Nephron progenitor cell (in vitro differentiated cells): ENCODE measurements around the gene JAZF1.

Experiments used
- DNase-seq: peaks from one replicate; pipeline ENCODE4 v3.0.0; 2021
- H3K27ac Mint-ChIP-seq: 2 replicates; pipeline ENCODE4 v1.8.0; 2021; ENCODE audit warnings: mild to moderate bottlenecking, moderate library complexity, mixed read lengths
- H3K27me3 Mint-ChIP-seq: 2 replicates; pipeline ENCODE4 v1.8.0; 2021; ENCODE audit warnings: mild to moderate bottlenecking, low read depth, mixed read lengths; ENCODE audit not compliant: poor library complexity
- H3K36me3 Mint-ChIP-seq: 2 replicates; pipeline ENCODE4 v1.8.0; 2021; ENCODE audit warnings: low read depth, mixed read lengths
- H3K4me1 Mint-ChIP-seq: 2 replicates; pipeline ENCODE4 v1.8.0; 2021; ENCODE audit warnings: mixed read lengths
- H3K4me3 Mint-ChIP-seq: 2 replicates; pipeline ENCODE4 v1.8.0; 2021; ENCODE audit warnings: mild to moderate bottlenecking, moderate library complexity, mixed read lengths
- H3K9me3 Mint-ChIP-seq: 2 replicates; pipeline ENCODE4 v1.8.0; 2021; ENCODE audit warnings: mild to moderate bottlenecking, moderate library complexity, mixed read lengths
- TF ChIP-seq, protein P1 (sequence below): fragments of 200-600 bp; sonication (generic); IDR thresholded peaks from 2 replicates; pipeline ENCODE4 v1.5.0; 2021; ENCODE audit warnings: antibody characterized with exemption

The JAZF1 gene

DNA sequence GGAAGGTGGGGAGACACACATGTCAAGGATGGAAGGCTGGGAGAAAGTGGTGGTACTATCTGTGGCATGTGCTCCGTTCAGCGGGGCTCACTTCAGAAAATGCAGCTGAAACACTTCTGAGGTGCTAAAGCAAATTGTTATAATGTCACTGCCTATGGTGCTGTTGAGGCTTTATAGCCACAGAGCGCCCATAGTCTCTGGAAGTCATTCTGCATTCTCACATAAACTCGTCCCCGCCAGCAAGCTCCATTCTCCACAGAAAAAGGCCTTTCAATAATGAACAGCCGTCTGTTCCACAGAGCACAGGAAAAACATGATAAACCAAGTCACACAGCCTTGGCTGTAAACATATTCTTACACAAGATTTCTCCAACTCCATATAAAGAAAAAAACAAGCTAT, 308.7 kb downstream of the JAZF1 start:
- Mint-ChIP-seq H3K36me3 (no peaks in the 10 kb centered on the region), H3K9me3 (peaks cover 7% of the 10 kb centered on the region), H3K27me3 (peaks cover 4% of the 10 kb centered on the region), H3K4me1 (peaks cover 77% of the 10 kb centered on the region), H3K4me3 (no peak overlapping the region), H3K27ac (no peak overlapping the region)
- TF ChIP-seq, protein P1, sequence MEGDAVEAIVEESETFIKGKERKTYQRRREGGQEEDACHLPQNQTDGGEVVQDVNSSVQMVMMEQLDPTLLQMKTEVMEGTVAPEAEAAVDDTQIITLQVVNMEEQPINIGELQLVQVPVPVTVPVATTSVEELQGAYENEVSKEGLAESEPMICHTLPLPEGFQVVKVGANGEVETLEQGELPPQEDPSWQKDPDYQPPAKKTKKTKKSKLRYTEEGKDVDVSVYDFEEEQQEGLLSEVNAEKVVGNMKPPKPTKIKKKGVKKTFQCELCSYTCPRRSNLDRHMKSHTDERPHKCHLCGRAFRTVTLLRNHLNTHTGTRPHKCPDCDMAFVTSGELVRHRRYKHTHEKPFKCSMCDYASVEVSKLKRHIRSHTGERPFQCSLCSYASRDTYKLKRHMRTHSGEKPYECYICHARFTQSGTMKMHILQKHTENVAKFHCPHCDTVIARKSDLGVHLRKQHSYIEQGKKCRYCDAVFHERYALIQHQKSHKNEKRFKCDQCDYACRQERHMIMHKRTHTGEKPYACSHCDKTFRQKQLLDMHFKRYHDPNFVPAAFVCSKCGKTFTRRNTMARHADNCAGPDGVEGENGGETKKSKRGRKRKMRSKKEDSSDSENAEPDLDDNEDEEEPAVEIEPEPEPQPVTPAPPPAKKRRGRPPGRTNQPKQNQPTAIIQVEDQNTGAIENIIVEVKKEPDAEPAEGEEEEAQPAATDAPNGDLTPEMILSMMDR: no peak
- DNase-seq: no peak

DNA sequence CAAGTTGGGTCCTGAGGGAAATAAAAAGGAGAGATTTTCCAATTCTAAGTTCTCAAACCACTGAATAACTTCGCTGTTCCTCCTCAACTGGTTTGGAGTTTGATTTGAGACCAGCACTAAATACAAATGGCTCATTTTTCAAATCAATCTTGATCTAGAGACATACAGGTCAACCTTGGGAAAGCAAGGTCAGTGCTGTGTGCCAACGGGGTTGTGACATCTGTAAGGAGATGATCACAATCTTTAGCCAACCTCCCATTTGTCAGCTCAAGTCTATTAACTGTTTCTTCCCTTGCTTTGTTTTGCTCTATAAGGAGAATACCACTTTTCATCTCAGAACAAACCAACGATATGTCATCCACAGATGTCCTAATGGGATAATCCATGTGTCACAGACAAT, 309.5 kb downstream of the JAZF1 start:
- H3K27ac Mint-ChIP-seq: no peak overlapping the region

DNA sequence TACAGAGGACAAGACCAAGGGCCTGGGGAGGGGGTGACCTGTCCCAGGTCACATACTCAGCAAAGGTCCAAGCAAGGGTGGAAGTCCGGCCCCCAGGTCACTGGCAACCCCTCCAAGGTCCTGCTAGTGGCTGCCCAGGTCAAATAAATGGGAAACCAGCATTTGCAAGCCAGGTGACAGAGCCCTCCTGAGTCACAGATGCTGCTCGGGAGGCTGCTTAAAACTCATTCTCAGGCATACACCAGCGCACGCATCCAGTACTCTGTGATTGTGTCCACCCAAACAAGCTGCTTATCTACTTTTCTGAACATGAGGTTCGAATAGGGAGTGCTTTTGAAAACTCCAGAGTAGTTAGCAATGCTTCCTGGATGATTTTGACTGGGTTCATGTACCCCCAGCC, 310.0 kb downstream of the JAZF1 start:
- H3K4me1 Mint-ChIP-seq: peaks cover 81% of the 10 kb centered on the region
- peaks cover 7% of the 10 kb centered on the region for H3K9me3 Mint-ChIP-seq
- peaks cover 4% of the 10 kb centered on the region for H3K27me3 Mint-ChIP-seq
- H3K36me3 Mint-ChIP-seq: no peaks in the 10 kb centered on the region
- TF ChIP-seq, protein P1: no peak
- H3K27ac Mint-ChIP-seq: no peak overlapping the region
- DNase-seq: no peak
- no peak overlapping the region for H3K4me3 Mint-ChIP-seq

More for the DNA sequence above, 309.5 kb downstream of the JAZF1 start:
- Mint-ChIP-seq H3K4me3 (no peak overlapping the region), H3K4me1 (peaks cover 81% of the 10 kb centered on the region), H3K36me3 (no peaks in the 10 kb centered on the region), H3K27me3 (peaks cover 4% of the 10 kb centered on the region), H3K9me3 (peaks cover 7% of the 10 kb centered on the region)
- TF ChIP-seq, protein P1: no peak
- no peak for DNase-seq

DNA sequence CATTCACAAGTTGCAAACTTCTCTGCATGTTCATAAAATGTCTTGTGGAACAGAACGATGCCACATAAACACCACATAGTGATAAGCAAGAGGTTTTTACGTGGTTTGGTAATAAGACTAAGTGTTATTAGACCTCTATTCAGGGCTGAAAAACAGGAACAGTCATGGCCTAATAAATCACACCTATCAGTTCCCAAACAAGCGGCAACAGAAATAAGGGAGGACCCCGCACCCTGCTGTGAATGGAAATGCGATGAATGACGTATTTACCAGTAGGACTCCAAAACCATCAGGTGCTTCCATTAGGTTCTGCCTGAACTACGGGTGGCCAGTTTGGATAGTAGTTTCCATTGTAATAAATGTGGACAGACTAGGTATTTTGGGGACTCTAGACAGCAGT, 311.5 kb downstream of the JAZF1 start:
- DNase-seq: no peak
- Mint-ChIP-seq H3K4me1 (peaks cover 77% of the 10 kb centered on the region), H3K9me3 (no peaks in the 10 kb centered on the region), H3K4me3 (no peak overlapping the region), H3K27me3 (peaks cover 4% of the 10 kb centered on the region), H3K36me3 (no peaks in the 10 kb centered on the region), H3K27ac (no peak overlapping the region)
- TF ChIP-seq, protein P1: no peak

DNA sequence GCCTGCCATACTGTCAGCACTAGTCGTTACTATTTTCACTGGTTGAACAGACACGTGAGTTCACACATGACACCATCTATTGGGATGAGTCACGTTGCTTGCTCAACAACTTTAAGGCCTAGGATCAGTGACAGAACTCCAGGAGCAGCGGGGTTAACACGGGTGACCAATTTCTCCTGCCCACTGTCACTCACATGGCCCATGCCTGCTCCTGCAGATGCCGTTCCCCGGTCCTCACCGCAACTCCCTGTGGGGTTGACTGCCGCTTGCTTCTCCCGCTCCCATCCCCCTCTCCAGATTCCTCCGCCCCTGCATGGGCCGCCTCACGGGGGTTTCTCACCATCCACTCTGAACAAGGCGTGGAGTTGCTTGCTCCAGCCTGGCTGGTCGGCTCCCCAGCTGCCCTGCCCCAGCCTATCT, 312.5 kb downstream of the JAZF1 start:
- Mint-ChIP-seq H3K9me3 (no peaks in the 10 kb centered on the region), H3K36me3 (no peaks in the 10 kb centered on the region), H3K27ac (peak overlapping the region; percentile 48), H3K4me1 (peaks cover 77% of the 10 kb centered on the region), H3K27me3 (peaks cover 4% of the 10 kb centered on the region), H3K4me3 (no peak overlapping the region)
- DNase-seq: no peak
- TF ChIP-seq, protein P1: no peak

DNA sequence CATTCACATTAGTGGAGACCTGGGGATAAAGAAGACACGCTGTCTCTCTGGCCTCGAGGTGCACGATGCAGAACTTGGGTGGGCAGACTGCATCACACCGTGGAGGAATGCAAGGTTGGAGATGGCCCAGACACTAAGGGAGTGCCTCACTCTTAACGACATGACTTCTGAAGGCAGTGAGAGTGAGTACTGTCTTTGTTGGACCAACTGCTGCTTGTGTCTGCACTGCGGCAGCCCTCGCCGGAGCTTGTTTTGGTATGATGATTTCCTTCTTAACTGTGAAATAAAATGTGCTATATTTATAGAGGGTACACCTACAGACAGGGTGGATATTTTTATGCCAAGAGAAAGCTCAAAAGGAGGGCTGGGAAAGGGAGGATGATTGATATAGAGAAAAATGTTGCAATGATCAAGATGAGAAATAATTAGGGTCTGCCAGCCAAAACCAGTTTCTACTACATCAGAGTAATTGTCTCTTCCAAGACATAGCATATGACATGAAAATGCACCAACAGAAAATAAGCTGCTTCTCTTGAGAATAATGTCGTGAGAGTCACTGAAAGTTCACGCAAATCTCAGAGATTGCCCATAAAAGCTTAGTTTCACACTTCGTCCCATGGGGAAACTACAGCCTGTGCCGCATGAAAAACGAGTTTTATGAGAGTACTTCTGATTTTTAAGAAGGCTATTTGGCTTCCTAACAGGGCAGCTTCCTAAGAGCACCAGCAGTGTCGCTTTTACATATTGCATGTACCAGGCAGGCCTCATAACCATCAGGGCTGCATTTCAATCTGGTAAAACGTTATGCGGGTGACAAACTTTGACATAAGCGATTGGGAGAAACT, 313.5 kb downstream of the JAZF1 start:
- Mint-ChIP-seq H3K27ac (no peak overlapping the region), H3K27me3 (no peaks in the 10 kb centered on the region), H3K4me3 (no peak overlapping the region), H3K9me3 (no peaks in the 10 kb centered on the region), H3K4me1 (peaks cover 76% of the 10 kb centered on the region), H3K36me3 (no peaks in the 10 kb centered on the region)
- no peak for DNase-seq
- TF ChIP-seq, protein P1: no peak
